HEK293T (cell line): ENCODE data around the gene USP33.

Experiments used
- ARNT ChIP-seq: fragments of 450-650 bp; IDR thresholded peaks from 2 replicates; pipeline ENCODE4 v1.6.1; 2017; ENCODE audit warnings: mild to moderate bottlenecking
- BHLHE40 ChIP-seq: fragments of 450-650 bp; IDR thresholded peaks from 2 replicates; pipeline ENCODE4 v1.6.1; 2016; ENCODE audit warnings: mild to moderate bottlenecking, moderate library complexity, borderline replicate concordance
- ELF4 ChIP-seq: fragments of 450-650 bp; IDR thresholded peaks from 2 replicates; pipeline ENCODE4 v1.6.1; 2017; ENCODE audit warnings: antibody characterized with exemption
- FOXA1 ChIP-seq: fragments of 450-650 bp; IDR thresholded peaks from 2 replicates; pipeline ENCODE4 v1.6.1; 2016; ENCODE audit warnings: mild to moderate bottlenecking
- FOXK2 ChIP-seq: fragments of 450-650 bp; IDR thresholded peaks from 2 replicates; pipeline ENCODE4 v1.6.1; 2016; ENCODE audit warnings: mild to moderate bottlenecking
- FOXM1 ChIP-seq: fragments of 450-650 bp; IDR thresholded peaks from 2 replicates; pipeline ENCODE4 v1.6.1; 2017; ENCODE audit warnings: mild to moderate bottlenecking, borderline replicate concordance
- HDGF ChIP-seq: fragments of 450-650 bp; IDR thresholded peaks from 2 replicates; pipeline ENCODE4 v1.6.1; 2017; ENCODE audit warnings: antibody characterized with exemption, borderline replicate concordance
- L3MBTL2 ChIP-seq: fragments of 450-650 bp; conservative IDR thresholded peaks from 2 replicates; pipeline ENCODE4 v1.6.1; 2016; ENCODE audit warnings: mild to moderate bottlenecking
- NFRKB ChIP-seq: fragments of 450-650 bp; IDR thresholded peaks from 2 replicates; pipeline ENCODE4 v1.6.1; 2016; ENCODE audit warnings: mild to moderate bottlenecking, moderate library complexity
- SP1 ChIP-seq: fragments of 450-650 bp; IDR thresholded peaks from 2 replicates; pipeline ENCODE4 v1.6.1; 2017
- SUZ12 ChIP-seq: fragments of 450-650 bp; IDR thresholded peaks from 2 replicates; pipeline ENCODE4 v1.6.1; 2016; ENCODE audit warnings: mild to moderate bottlenecking
- TARDBP ChIP-seq: fragments of 450-650 bp; IDR thresholded peaks from 2 replicates; pipeline ENCODE4 v1.6.1; 2016
- ZNF384 ChIP-seq: fragments of 450-650 bp; IDR thresholded peaks from 2 replicates; pipeline ENCODE4 v1.6.1; 2016

DNA sequence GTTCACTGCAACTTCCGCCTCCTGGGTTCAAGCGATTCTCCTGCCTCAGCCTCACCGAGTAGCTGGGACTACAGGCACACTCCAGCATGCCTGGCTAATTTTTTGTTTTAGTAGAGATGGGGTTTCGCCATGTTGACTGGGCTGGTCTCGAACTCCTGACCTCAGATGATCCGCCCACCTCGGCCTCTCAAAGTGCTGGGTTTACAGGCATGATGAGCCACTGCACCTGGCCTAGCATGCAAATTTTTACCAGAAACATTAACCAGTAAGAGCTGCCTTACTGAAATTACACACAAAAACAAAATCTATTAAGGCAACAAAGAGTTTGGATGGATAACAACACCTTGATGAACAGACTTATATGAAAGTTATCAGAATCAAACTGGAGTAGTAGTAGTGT, 89.3 kb downstream of the USP33 start:
- TF ChIP-seq FOXM1 (no peak), HDGF (no peak), NFRKB (no peak), FOXK2 (no peak), L3MBTL2 (no peak), SUZ12 (no peak), ELF4 (no peak), SP1 (no peak), BHLHE40 (no peak), FOXA1 (no peak), ZNF384 (no peak), ARNT (no peak), TARDBP (no peak)
